LNCaP clone FGC (cell line): Measurements from ENCODE around the gene CELF6.

Source experiments
- DNase-seq: peaks from one replicate; pipeline ENCODE4 v3.0.0-alpha.2; 2011; ENCODE audit warnings: low read depth
- H3K4me3 ChIP-seq: 2 replicates; pipeline ENCODE4 v1.5.1; 2011; ENCODE audit warnings: mild to moderate bottlenecking, low read depth, low read length, control low read depth
- TF ChIP-seq, protein P1 (sequence below): IDR thresholded peaks from 2 replicates; pipeline ENCODE4 v1.5.1; 2012; ENCODE audit warnings: mild to moderate bottlenecking; ENCODE audit not compliant: control insufficient read depth, insufficient read depth; ENCODE audit errors: extremely low read depth

Gene CELF6

GRCh38 chr15:72237853-72238224 is 82.1 kb downstream of the CELF6 start:
- TF ChIP-seq, protein P1, sequence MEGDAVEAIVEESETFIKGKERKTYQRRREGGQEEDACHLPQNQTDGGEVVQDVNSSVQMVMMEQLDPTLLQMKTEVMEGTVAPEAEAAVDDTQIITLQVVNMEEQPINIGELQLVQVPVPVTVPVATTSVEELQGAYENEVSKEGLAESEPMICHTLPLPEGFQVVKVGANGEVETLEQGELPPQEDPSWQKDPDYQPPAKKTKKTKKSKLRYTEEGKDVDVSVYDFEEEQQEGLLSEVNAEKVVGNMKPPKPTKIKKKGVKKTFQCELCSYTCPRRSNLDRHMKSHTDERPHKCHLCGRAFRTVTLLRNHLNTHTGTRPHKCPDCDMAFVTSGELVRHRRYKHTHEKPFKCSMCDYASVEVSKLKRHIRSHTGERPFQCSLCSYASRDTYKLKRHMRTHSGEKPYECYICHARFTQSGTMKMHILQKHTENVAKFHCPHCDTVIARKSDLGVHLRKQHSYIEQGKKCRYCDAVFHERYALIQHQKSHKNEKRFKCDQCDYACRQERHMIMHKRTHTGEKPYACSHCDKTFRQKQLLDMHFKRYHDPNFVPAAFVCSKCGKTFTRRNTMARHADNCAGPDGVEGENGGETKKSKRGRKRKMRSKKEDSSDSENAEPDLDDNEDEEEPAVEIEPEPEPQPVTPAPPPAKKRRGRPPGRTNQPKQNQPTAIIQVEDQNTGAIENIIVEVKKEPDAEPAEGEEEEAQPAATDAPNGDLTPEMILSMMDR: no peak
- DNase-seq: no peak
- H3K4me3 ChIP-seq: no peak overlapping the region

DNA sequence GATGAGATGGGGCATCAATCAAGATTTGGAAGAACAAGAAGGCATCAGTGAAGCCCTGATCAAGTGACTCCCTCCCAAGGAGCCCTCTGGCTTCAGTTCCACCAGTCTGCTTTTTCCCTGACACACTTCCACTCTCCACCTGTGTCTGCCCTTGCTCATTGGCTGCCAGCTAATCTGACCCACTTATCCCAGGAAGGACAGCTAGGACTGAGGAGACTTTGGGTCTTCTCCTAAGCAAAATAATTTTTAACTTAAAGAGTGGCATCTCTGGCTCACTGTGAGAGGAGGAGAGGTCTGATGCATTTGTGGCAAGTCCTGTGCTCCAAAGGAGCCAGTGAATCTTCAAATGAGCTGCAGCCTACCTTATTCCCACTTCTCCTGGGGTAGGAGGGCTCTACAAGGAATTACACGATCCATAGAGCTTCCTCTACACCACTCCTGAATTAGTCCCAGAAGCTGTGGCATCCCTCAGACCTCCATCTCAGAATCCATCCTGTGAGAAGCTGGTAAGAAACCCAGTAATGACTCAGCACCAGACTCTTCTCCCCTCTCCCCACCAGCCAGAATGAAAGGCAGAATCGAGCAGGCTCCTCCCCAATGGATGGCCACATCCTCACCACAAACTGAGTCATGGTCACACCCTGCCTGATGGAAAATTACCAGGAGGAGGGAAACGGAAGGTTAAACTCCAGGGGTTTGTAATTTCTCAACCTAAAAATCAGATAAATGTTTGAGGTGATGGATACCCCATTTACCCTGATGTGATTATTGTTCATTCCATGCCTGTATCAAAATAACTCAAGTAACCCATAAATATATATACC is 82.7 kb downstream of the CELF6 start:
- no peak overlapping the region for H3K4me3 ChIP-seq
- TF ChIP-seq, protein P1: no peak
- DNase-seq: no peak

GRCh38 chr15:72236381-72237003 is 83.5 kb downstream of the CELF6 start:
- DNase-seq: no peak
- TF ChIP-seq, protein P1: no peak
- H3K4me3 ChIP-seq: no peak overlapping the region

DNA sequence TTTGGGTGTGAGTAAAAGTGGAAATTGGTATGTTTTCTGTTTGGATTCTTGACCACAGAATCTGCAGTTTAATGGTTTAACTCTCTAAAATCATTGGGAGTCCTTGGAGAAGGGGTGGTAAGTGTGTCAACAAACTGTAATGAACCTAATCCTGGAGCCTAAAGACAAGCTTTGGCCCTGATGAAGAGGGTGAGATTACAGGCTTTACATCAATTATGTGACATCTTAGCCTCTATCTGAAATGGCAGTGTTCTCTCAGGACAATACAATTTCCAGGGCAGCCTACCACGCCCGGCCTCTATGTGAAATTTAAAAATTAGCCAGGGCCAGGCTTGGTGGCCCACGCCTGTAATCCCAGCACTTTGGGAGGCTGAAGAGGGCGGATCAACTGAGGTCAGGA is 84.7 kb downstream of the CELF6 start:
- no peak overlapping the region for H3K4me3 ChIP-seq
- TF ChIP-seq, protein P1: no peak
- no peak for DNase-seq
